ENCODE results near the gene IL33.
A peak's percentile ranks its signal among the peaks of the same experiment; 100 is the strongest.

Gene IL33

GRCh38 chr9:6216002-6216401 is 395 bp downstream of the IL33 start:
- H3K4me3 ChIP-seq (ENCODE audit: control insufficient read depth, low read depth, low read length): no peak overlapping the region
- no peak for TF ChIP-seq CTCF (conservative IDR thresholded peaks at IDR 0.05; ENCODE audit: control insufficient read depth, insufficient read depth, low read depth, low read length)
- no peak for DNase-seq (ENCODE audit: low read depth)

GRCh38 chr9:6216951-6217350 is 1.3 kb downstream of the IL33 start:
- TF ChIP-seq CTCF (conservative IDR thresholded peaks at IDR 0.05; ENCODE audit: control insufficient read depth, insufficient read depth, low read depth, low read length): no peak
- no peak for DNase-seq (ENCODE audit: low read depth)
- H3K4me3 ChIP-seq (ENCODE audit: control insufficient read depth, low read depth, low read length): no peak overlapping the region

DNA sequence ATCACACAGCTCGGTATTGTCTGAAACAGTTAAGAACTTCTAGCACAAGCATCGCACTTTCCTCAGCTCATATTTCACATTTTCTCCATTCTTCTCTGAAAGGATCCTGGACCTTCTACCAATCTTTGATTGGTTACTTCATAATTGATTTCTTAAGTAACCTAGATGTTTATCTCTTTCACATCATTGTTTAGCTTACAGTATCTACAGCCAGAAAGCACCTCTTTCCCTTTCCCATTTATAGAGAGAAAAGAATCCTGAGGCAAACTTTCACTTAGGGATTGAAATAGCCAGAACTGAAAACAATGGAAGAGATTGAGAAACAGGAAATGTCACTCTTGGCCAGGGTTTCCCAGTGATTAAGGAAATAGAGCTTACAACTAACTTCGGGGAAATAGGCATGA is 2.5 kb downstream of the IL33 start:
- DNase-seq (ENCODE audit: low read depth): peak; percentile 58
- no peak overlapping the region for H3K4me3 ChIP-seq (ENCODE audit: control insufficient read depth, low read depth, low read length)

GRCh38 chr9:6219040-6219439 is 3.4 kb downstream of the IL33 start:
- no peak for DNase-seq (ENCODE audit: low read depth)
- no peak for TF ChIP-seq CTCF (conservative IDR thresholded peaks at IDR 0.05; ENCODE audit: control insufficient read depth, insufficient read depth, low read depth, low read length)
- H3K4me3 ChIP-seq (ENCODE audit: control insufficient read depth, low read depth, low read length): no peak overlapping the region

More for the DNA sequence above, 2.5 kb downstream of the IL33 start:
- TF ChIP-seq CTCF (conservative IDR thresholded peaks at IDR 0.05; ENCODE audit: control insufficient read depth, insufficient read depth, low read depth, low read length): no peak

DNA sequence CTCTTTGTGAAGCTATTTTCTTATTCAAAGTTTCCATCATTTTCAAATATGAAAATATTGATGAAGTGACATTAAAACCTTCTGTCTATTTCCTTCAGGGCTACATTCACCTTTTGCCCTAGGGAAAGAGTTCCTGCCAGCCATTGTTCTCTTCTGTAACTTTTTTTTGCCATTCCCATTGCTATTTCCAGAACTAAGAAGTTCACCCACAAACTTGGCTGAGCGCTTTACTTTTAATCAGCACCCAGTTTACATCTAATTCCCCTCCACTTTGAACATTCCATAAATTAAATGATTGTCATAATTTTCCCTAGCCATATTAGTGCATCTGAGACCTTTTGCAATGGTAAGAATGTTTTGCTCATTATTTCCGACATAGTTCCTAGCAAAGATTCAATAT is 4.4 kb downstream of the IL33 start:
- no peak overlapping the region for H3K4me3 ChIP-seq (ENCODE audit: control insufficient read depth, low read depth, low read length)
- DNase-seq (ENCODE audit: low read depth): no peak
- no peak for TF ChIP-seq CTCF (conservative IDR thresholded peaks at IDR 0.05; ENCODE audit: control insufficient read depth, insufficient read depth, low read depth, low read length)

DNA sequence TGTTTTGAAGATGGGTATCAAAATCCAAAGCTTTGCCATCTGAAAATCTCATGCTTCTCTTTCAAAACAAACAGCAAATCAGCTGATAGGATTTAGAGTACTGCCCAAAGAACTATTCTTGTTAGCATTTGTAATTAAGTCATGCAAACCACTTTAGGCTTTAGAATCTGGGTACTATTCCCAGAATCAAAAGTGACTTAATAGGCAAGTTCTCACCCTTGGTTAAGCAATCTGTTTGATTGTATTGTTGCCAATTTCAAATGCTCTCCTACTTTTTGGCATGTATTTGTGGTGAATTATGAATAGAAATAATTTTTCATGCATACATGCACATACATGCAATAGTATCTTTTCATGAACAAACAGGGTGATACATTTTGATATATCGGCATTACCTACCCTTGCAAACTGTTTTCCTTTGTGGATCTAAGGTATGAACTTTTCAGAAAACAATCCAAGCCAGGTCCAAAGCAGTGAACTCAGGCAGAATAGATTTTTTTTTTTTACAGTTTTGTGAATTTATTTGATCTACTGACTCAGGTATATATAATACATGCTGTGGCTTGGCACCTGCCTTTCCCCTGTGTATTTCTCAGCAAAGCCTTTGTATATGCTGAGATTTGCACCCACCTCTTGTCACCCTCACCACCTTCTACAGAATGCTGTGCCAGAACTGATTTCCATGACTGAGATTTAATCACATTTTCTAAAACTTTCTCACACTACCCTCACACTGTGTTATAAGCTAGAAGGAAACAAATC is 9.0 kb downstream of the IL33 start:
- DNase-seq (ENCODE audit: low read depth): no peak
- no peak overlapping the region for H3K4me3 ChIP-seq (ENCODE audit: control insufficient read depth, low read depth, low read length)
- no peak for TF ChIP-seq CTCF (conservative IDR thresholded peaks at IDR 0.05; ENCODE audit: control insufficient read depth, insufficient read depth, low read depth, low read length)

Data from fibroblast of mammary gland (primary cell).